A549 (cell line): ENCODE results near the gene WDR82. TPM values are rescaled to one million over a fixed set of nuclear protein-coding genes. Genes with fewer than 3 reads are reported as not detected.

Experiments used
- ATAC-seq, 2 experiments: fragments of 200-7000 bp in 1 of 2; fragments of >200 bp in 1 of 2; cut with Nextera tagmentation in 1 of 2; cut with Tn5 transposase in 1 of 2; 3 replicates each; pipeline versions ENCODE4 v1.8.0 to v1.9.1; 2018 to 2020; ENCODE audit warnings: mild to moderate bottlenecking in 1 of 2, moderate library complexity in 1 of 2
- CTCF ChIA-PET: fragments of 300-600 bp; sonication (Branson Sonifier 250); formaldehyde crosslinking; extraction: SDS; loops from one replicate; lab custom pipeline; 2021; ENCODE audit warnings: antibody characterized with exemption, inconsistent platforms; lab: Yijun Ruan, JAX
- POLR2A ChIA-PET: fragments of 350-600 bp; formaldehyde crosslinking; extraction: SDS; loops from one replicate; lab custom pipeline; 2021; ENCODE audit warnings: antibody characterized with exemption, inconsistent platforms; lab: Yijun Ruan, JAX
- DNase-seq, 2 experiments: peaks; one replicate each; pipeline versions ENCODE4 v3.0.0 to v3.0.0-alpha.2; 2011 to 2016; ENCODE audit warnings: low read depth in 1 of 2, low spot score in 1 of 2
- FAIRE-seq: peaks from 2 replicates; lab custom pipeline; 2011; peaks lifted over from hg19 to GRCh38; lab: Jason Lieb, UNC
- H3K27ac ChIP-seq, 2 experiments: fragments of >200 bp; sonication (Bioruptor Twin); formaldehyde crosslinking; 3 replicates each; pipeline ENCODE4 v1.5.1; 2016 to 2017
- H3K4me1 ChIP-seq: fragments of >200 bp; sonication (Bioruptor Twin); formaldehyde crosslinking; 3 replicates; pipeline ENCODE4 v1.6.1; 2016
- H3K4me2 ChIP-seq: fragments of >200 bp; sonication (Bioruptor Twin); formaldehyde crosslinking; 3 replicates; pipeline ENCODE4 v1.6.1; 2016
- H3K4me3 ChIP-seq: fragments of >200 bp; sonication (Bioruptor Twin); formaldehyde crosslinking; 3 replicates; pipeline ENCODE4 v1.5.1; 2016
- H3K9me3 ChIP-seq: fragments of >200 bp; sonication (Bioruptor Twin); formaldehyde crosslinking; 3 replicates; pipeline ENCODE4 v1.6.1; 2016
- BHLHE40 ChIP-seq: IDR thresholded peaks from 2 replicates; pipeline ENCODE4 v1.6.1; 2012; ENCODE audit warnings: low read depth, low read length, inconsistent platforms
- CEBPB ChIP-seq, 2 experiments: fragments of >200 bp in 1 of 2; sonication (Bioruptor Twin) in 1 of 2; formaldehyde crosslinking in 1 of 2; IDR thresholded peaks; 2 replicates each; pipeline ENCODE4 v1.6.1; 2012 to 2016
- CHD4 ChIP-seq: fragments of 200-600 bp; sonication (generic); IDR thresholded peaks from 2 replicates; pipeline ENCODE4 v1.6.1; 2016; ENCODE audit warnings: antibody characterized with exemption, mild to moderate bottlenecking, borderline replicate concordance
- EP300 ChIP-seq, 2 experiments: fragments of >200 bp; sonication (Bioruptor Twin); formaldehyde crosslinking; IDR thresholded peaks; 2 replicates in 1 of 2; 3 replicates in 1 of 2; pipeline ENCODE4 v1.6.1; 2016 to 2017
- ESRRA ChIP-seq: fragments of 150-350 bp; IDR thresholded peaks from 2 replicates; pipeline ENCODE4 v1.6.1; 2014; ENCODE audit warnings: mild to moderate bottlenecking, low read length, borderline replicate concordance
- HOXB5 ChIP-seq: fragments of 250-450 bp; sonication (Bioruptor Pico); IDR thresholded peaks from 2 replicates; pipeline ENCODE4 v1.5.0; 2020; ENCODE audit warnings: mild to moderate bottlenecking, moderate library complexity
- MAFK ChIP-seq: fragments of 450-650 bp; IDR thresholded peaks from 2 replicates; pipeline ENCODE4 v1.6.1; 2014; ENCODE audit not compliant: partially characterized antibody
- MYC ChIP-seq: IDR thresholded peaks from 2 replicates; pipeline ENCODE4 v1.6.1; 2012; ENCODE audit warnings: mild to moderate bottlenecking, inconsistent platforms, low read length, improper control_type of control experiment, borderline replicate concordance
- POLR2AphosphoS2 ChIP-seq: conservative IDR thresholded peaks from 2 replicates; pipeline ENCODE4 v1.6.1; 2012; ENCODE audit warnings: low read length, improper control_type of control experiment, inconsistent platforms
- RARB ChIP-seq: fragments of 250-450 bp; sonication (Bioruptor Pico); IDR thresholded peaks from 2 replicates; pipeline ENCODE4 v1.8.0; 2021; ENCODE audit warnings: mild to moderate bottlenecking, moderate library complexity
- SREBF2 ChIP-seq: fragments of 450-650 bp; IDR thresholded peaks from 2 replicates; pipeline ENCODE4 v1.6.1; 2014; ENCODE audit warnings: mild to moderate bottlenecking, moderate library complexity
- TFCP2L1 ChIP-seq: fragments of 250-450 bp; sonication (Bioruptor Pico); IDR thresholded peaks from 2 replicates; pipeline ENCODE4 v1.5.0; 2021; ENCODE audit warnings: mild to moderate bottlenecking
- WGBS: methylation state at CpG from one replicate; pipeline ENCODE4 v1.1.6; 2017; ENCODE audit errors: missing lambda C conversion rate; 5-methylcytosine and 5-hydroxymethylcytosine counted together
- polyA plus RNA-seq, 4 experiments: library from polyadenylated mRNA; depleted of rRNA in 3 of 4; stranded (reverse); fragments of >200 nt; fragmentation: RNase III in 1 of 4; extraction: RNeasy Plus Mini Kit Qiagen cat#74134 plus additional on column Dnase treatment in 1 of 4; gene quantifications; 2 replicates in 3 of 4; 3 replicates in 1 of 4; pipeline ENCODE4 v1.2.3, GENCODE V29; 2011 to 2017
- TF ChIP-seq, protein P1 (sequence below): fragments of >200 bp; sonication (Bioruptor Twin); formaldehyde crosslinking; IDR thresholded peaks from 2 replicates; pipeline ENCODE4 v1.6.1; 2016
- TF ChIP-seq, protein P2 (sequence below): IDR thresholded peaks from 2 replicates; pipeline ENCODE4 v1.6.1; 2012

Gene WDR82
- polyA plus RNA-seq, 2 of the 4 experiments (the other 2 are of a cell fraction) = 50.6 to 52.7 TPM

DNA sequence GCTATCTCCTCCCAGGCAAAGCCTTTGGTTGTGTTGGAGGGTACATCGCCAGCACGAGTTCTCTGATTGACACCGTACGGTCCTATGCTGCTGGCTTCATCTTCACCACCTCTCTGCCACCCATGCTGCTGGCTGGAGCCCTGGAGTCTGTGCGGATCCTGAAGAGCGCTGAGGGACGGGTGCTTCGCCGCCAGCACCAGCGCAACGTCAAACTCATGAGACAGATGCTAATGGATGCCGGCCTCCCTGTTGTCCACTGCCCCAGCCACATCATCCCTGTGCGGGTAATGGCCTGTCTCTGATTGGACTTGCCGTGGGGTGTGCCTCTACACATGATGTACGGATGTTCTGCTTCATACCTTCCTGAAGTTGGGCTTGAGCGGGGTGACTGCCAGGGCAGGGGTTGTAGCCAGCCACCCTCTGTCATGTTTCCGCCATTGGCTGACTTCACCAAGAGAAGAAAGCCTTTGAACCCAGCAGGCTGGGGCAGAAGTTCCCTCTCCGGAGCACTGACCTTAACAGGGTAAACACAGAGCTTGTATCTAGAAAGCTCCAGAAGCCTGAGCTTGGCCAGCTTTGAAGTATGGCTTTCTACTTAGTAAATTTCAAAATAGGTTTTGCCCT is 67.1 kb downstream of the WDR82 start:
- Histone ChIP-seq H3K4me1 (peaks cover 13% of the 10 kb centered on the region), H3K9me3 (no peaks in the 10 kb centered on the region), H3K4me2 (no peak overlapping the region), H3K27ac (no peak overlapping the region), H3K4me3 (no peak overlapping the region)
- POLR2A ChIA-PET = no interaction called here
- CTCF ChIA-PET = interaction anchor here (1.1 to 13.3 kb wide), 2 partner anchors 10 to 128 kb away, joined by 5 to 119 read pairs; partner anchors contain the start of gene TLR9
- 100% methylated on average over 9 of the region's 18 CpGs for WGBS
- no peak for FAIRE-seq
- no peak for DNase-seq
- ATAC-seq = no peak
- no peak for TF ChIP-seq TFCP2L1
- TF ChIP-seq MYC = no peak
- TF ChIP-seq HOXB5 (CRISPR knock-in tag) = no peak
- TF ChIP-seq MAFK = no peak
- TF ChIP-seq CHD4 = no peak
- TF ChIP-seq POLR2AphosphoS2 = no peak

GRCh38 chr3:52210550-52211046 is 67.9 kb downstream of the WDR82 start:
- DNase-seq (peak in 1 of 2 experiments; percentile 25), ATAC-seq (no peak), FAIRE-seq (no peak)
- ChIA-PET CTCF (interaction anchor here (1.1 to 13.3 kb wide), 3 partner anchors 10 to 129 kb away, joined by 5 to 119 read pairs (median 17); partner anchors contain the start of gene TLR9), POLR2A (no interaction called here)
- WGBS = 68% methylated on average over 6 of the region's 6 CpGs
- Histone ChIP-seq H3K4me3 (no peak overlapping the region), H3K4me2 (peak overlapping the region; percentile 25; the same call in 2 of the 3 replicates), H3K27ac (peak overlapping the region; percentile 42 to 68; a peak in 3 of 6 replicates), H3K9me3 (no peaks in the 10 kb centered on the region), H3K4me1 (peaks cover 13% of the 10 kb centered on the region)
- TF ChIP-seq, protein P1, sequence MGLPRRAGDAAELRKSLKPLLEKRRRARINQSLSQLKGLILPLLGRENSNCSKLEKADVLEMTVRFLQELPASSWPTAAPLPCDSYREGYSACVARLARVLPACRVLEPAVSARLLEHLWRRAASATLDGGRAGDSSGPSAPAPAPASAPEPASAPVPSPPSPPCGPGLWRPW = 0 out of 2 replicates have a peak, but pooled peaks have one; percentile 69
- TF ChIP-seq MYC (no peak), CEBPB (IDR thresholded peaks at IDR 0.05) (peak; percentile 80 to 86), ESRRA (no peak), SREBF2 (no peak)

GRCh38 chr3:52210037-52210436 is 68.4 kb downstream of the WDR82 start:
- CTCF ChIA-PET = interaction anchor here (1.8 to 13.3 kb wide), 2 partner anchors 11 to 22 kb away, joined by 17 to 119 read pairs; partner anchors contain the start of gene TLR9
- H3K27ac ChIP-seq = peak overlapping the region; percentile 42 to 68; a peak in 3 of 6 replicates

GRCh38 chr3:52208556-52208955 is 69.9 kb downstream of the WDR82 start:
- ChIA-PET POLR2A (no interaction called here), CTCF (interaction anchor here (0.9 to 13.3 kb wide), 3 partner anchors 13 to 131 kb away, joined by 5 to 119 read pairs (median 7); partner anchors contain the start of gene TLR9)
- Histone ChIP-seq H3K27ac (no peak overlapping the region), H3K9me3 (no peaks in the 10 kb centered on the region), H3K4me1 (peaks cover 13% of the 10 kb centered on the region)
- ATAC-seq = no peak
- FAIRE-seq = no peak
- 90% methylated on average over 4 of the region's 4 CpGs for WGBS
- DNase-seq = no peak
- TF ChIP-seq SREBF2 (no peak), EP300 (IDR thresholded peaks at IDR 0.05) (no peak), MAFK (no peak), CEBPB (IDR thresholded peaks at IDR 0.05) (no peak)
- TF ChIP-seq, all 56 proteins: peak for 0
- H3K4me3 ChIP-seq = no peak overlapping the region
- H3K4me2 ChIP-seq = no peak overlapping the region

More at GRCh38 chr3:52210037-52210436, 68.4 kb downstream of the WDR82 start:
- FAIRE-seq (no peak), DNase-seq (no peak), ATAC-seq (no peak)
- no peaks in the 10 kb centered on the region for H3K9me3 ChIP-seq
- H3K4me3 ChIP-seq = no peak overlapping the region
- peaks cover 13% of the 10 kb centered on the region for H3K4me1 ChIP-seq
- POLR2A ChIA-PET = no interaction called here
- H3K4me2 ChIP-seq = peak overlapping the region; percentile 25; the same call in 1 of the 3 replicates
- TF ChIP-seq, protein P1 = no peak
- no peak for TF ChIP-seq MYC
- TF ChIP-seq TFCP2L1 = no peak
- TF ChIP-seq HOXB5 (CRISPR knock-in tag) = no peak
- TF ChIP-seq CHD4 = no peak
- TF ChIP-seq, protein P2, sequence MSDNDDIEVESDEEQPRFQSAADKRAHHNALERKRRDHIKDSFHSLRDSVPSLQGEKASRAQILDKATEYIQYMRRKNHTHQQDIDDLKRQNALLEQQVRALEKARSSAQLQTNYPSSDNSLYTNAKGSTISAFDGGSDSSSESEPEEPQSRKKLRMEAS = no peak
- TF ChIP-seq BHLHE40 = no peak
- TF ChIP-seq RARB (CRISPR knock-in tag) = no peak
